MV-4-11 (cell line): ENCODE data around the gene TMA16.
A peak's percentile ranks its signal among the peaks of the same experiment; 100 is the strongest.
"Not testable (repeated sequence)": the region's sequence is repeated elsewhere in the genome, so short reads cannot be mapped to it uniquely, and the experiment has no call there.

Experiments used
- DNase-seq: peaks from one replicate; lab custom pipeline; 2025; lab: John Stamatoyannopoulos, UW

The TMA16 gene

DNA sequence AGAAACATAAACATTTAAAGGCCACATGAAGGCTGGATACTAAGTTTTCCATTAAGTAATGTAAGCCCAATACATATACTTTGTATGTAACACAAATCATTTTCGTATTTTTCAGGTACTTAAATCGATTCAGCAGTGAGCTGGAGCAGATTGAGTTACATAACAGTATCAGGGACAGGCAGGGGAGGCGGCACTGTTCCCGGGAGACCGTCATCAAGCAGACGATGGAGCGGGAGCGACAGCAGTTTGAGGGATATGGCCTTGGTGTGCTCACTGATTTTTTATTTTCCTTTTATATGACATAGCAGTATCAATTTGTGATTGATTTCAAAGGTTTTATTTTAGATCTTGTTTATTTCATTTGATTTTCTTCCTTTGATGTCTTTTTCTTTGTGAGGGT is 20.7 kb downstream of the TMA16 start:
- DNase-seq: no peak

GRCh38 chr4:163523791-163524365 is 29.4 kb downstream of the TMA16 start:
- DNase-seq: no peak

DNA sequence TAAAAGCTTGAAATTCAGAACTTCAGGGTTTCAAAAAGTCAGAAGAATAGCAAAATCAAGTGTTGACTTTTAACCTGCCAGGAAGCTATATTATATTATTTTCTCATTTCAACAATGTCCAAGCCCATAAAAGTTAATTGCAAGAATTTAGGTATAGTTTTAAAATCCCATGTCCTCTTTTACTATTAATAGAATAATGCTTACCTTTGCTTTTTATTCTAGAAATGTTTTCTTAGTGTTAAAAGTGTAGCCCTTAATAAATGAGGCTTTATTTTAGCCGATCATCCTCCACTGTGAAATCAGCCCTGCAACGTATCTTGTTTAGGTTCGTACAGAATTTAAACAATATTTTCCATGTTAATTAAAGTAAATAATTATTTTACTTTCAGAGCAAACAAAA is 31.5 kb downstream of the TMA16 start:
- no peak for DNase-seq

- DNase-seq: no peak
Observed at GRCh38 chr4:163527172-163527571, 32.7 kb downstream of the TMA16 start.

DNA sequence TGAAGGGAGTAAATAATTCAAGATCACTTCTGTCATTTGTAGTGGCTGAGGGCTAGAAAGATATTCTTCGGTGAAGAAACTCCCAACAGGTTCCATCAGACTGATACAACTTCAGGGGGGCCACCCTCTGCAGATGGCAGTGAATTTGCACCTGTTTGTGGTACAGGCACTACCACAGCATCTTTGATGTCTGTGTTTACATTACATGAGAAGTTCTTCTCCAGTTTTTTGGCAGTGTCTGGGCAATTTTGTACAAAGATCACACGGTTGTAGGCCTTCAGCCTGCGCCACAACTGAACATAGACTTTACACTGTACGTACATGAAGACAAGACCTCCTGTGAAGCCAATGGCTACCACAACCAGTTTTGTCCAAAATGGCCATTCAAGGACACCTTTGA is 34.2 kb downstream of the TMA16 start:
- no peak for DNase-seq

GRCh38 chr4:163534056-163534455 is 39.6 kb downstream of the TMA16 start:
- DNase-seq: no peak

DNA sequence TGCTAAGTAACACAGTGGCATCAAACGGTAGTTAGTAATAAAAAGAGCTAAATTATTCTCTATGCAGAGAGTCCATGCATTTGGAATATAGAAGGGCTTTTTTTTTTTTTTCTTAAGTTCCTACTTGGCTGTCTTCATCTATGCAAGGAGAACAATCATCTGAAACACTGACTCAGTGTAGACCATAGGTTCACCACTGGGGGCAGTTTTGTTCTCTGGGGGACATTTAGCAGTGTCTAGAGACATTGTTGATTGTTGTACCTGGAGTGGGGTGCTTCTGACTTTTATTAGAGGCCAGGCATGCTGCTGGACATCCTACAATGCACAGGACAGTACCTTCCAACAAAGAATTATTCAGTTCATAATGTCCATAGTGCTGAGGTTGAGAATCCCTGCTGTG is 41.2 kb downstream of the TMA16 start:
- no peak for DNase-seq

GRCh38 chr4:163536091-163536490 is 41.6 kb downstream of the TMA16 start:
- no peak for DNase-seq

DNA sequence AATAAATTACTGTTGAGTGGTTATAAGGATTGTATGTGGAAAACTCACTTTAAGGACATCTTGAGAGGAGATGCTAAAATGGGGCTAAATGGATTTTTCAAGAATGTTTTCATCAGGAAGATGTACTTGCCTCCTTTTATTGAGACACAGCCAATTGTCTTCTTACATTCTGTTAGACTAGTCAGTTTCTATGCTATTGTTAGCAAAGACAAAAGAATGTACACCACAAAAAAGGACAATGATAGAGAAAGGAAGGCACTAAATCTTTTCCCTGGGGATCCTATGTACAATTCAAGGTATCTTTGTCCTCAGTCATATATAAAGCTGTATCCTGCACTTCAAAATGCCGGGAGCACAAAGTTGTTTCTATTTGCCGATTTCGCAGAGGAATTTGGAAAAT is 42.6 kb downstream of the TMA16 start:
- DNase-seq: no peak

DNA sequence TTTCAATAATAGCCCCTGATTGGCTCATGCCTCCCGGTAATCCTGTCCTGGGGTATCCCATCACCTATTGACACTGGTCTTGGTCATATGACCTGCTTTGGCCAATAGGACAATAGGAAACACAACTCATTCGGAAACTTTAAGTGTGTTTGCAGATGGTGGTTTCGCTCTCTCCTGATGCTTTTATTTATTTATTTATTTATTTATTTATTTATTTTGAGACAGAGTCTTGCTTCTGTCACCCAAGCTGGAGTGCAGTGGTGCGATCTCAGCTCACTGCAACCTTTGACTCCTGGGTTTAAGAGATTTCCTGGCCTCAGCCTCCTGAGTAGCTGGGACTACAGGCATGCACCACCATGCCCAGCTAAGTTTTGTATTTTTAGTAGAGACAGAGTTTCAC is 44.3 kb downstream of the TMA16 start:
- not testable (repeated sequence) for DNase-seq

- no peak for DNase-seq
Observed at GRCh38 chr4:163540448-163540847, 46.0 kb downstream of the TMA16 start.

GRCh38 chr4:163540977-163541376 is 46.5 kb downstream of the TMA16 start:
- DNase-seq: no peak

DNA sequence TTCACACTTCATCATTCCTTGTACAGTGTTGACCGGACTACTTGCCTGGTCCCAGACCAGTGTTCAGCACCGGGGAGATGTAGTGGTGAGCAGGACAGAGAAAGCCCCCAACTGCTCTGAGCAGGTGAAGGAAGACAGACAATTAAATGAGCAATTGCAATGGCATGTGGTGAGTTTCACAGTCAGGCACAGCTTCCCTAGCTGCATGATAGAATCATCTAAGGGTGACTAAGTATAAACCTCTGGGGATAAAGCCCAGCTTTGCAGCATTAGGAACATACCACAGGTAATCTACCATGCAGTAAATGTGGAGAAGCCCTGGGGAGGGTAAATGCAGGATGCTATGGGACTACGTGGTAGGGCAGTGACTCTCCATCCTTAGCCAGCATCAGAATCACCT is 47.8 kb downstream of the TMA16 start:
- no peak for DNase-seq

- DNase-seq: peak; percentile 59
Observed at GRCh38 chr4:163544407-163545038, 50.0 kb downstream of the TMA16 start.

DNA sequence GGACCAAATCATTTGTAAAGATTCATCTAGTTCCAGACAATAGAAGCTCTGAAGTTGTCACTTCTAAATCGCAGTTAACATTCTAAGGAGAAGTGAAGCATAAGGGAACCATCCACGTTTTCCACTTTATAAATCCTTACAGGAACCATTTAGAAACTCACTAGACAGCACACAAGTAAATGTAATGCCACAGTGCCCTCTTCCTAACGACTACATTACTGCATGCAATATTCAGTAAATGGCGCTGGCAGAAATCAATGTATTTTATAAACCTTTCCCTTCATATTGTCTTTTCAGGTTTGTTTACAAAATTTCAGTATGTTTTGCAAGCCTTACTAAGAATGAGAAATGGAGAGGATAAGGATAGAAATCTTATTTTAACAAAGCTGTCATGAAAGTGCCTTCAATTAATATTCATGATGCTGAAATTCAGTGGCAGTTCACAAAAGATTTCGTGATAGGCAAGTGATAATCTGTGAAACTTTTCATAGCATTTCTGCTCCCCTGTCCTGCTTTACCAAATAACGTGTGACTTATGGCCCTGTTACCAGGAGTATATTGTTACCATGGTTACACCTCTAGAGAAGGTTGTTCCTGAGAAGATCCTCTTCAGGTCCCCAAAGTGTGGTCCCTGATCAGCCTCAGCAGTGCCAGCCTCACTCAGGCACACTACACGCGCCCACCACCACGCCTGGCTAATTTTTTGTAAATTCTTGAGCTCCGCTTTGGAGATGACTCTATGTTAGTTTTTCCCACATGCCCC is 54.2 kb downstream of the TMA16 start:
- peak; percentile 62 for DNase-seq

GRCh38 chr4:163550869-163551267 is 56.4 kb downstream of the TMA16 start:
- DNase-seq: no peak

- no peak for DNase-seq
Observed at GRCh38 chr4:163553146-163553545, 58.7 kb downstream of the TMA16 start.

GRCh38 chr4:163554870-163555465 is 60.5 kb downstream of the TMA16 start:
- peak; percentile 17 for DNase-seq

GRCh38 chr4:163556177-163556576 is 61.7 kb downstream of the TMA16 start:
- DNase-seq: peak; percentile 58

- peak; percentile 77 for DNase-seq
Observed at GRCh38 chr4:163556650-163557391, 62.3 kb downstream of the TMA16 start.

DNA sequence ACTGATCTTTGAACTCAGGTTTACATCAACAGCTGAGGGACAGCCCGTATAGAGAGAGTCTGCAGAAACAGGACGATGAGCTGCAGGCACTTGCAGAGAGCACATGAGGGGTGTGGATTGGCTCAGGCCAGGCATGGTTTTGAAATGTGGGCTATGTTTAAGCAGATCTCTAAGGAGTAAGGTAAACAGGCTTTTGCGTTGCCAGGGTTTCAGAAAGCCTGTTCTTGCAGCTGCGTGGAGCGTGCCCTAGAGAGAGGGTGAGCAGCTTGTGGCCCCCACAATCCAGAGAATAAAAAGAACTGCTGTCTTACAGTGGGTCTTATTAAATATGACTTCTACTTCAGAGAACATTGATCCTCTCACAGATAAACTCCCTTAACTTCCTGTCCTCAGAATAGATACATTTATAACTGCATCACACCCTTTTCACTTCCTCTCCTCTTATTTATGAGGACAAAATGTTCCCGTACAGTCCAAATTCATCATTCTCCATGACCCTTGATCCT is 64.1 kb downstream of the TMA16 start:
- peak; percentile 58 for DNase-seq

GRCh38 chr4:163562496-163562895 is 68.0 kb downstream of the TMA16 start:
- no peak for DNase-seq
